Fibroblast of mammary gland (primary cell): Measurements from ENCODE around the gene NLRC3.
A peak's percentile ranks its signal among the peaks of the same experiment; 100 is the strongest.
"Not testable (repeated sequence)": the region's sequence is repeated elsewhere in the genome, so short reads cannot be mapped to it uniquely, and the experiment has no call there.

ENCODE experiments used
- DNase-seq: peaks from one replicate; pipeline ENCODE4 v3.0.0-alpha.2; 2010; ENCODE audit warnings: low read depth
- H3K4me3 ChIP-seq: 2 replicates; pipeline ENCODE4 v1.5.1; 2011; ENCODE audit warnings: low read depth, mild to moderate bottlenecking, low read length, moderate library complexity; ENCODE audit not compliant: control insufficient read depth
- TF ChIP-seq, protein P1 (sequence below): conservative IDR thresholded peaks from 2 replicates; pipeline ENCODE4 v1.5.1; 2011; ENCODE audit warnings: low read depth, low read length, inconsistent platforms; ENCODE audit not compliant: control insufficient read depth, insufficient read depth

Gene NLRC3

DNA sequence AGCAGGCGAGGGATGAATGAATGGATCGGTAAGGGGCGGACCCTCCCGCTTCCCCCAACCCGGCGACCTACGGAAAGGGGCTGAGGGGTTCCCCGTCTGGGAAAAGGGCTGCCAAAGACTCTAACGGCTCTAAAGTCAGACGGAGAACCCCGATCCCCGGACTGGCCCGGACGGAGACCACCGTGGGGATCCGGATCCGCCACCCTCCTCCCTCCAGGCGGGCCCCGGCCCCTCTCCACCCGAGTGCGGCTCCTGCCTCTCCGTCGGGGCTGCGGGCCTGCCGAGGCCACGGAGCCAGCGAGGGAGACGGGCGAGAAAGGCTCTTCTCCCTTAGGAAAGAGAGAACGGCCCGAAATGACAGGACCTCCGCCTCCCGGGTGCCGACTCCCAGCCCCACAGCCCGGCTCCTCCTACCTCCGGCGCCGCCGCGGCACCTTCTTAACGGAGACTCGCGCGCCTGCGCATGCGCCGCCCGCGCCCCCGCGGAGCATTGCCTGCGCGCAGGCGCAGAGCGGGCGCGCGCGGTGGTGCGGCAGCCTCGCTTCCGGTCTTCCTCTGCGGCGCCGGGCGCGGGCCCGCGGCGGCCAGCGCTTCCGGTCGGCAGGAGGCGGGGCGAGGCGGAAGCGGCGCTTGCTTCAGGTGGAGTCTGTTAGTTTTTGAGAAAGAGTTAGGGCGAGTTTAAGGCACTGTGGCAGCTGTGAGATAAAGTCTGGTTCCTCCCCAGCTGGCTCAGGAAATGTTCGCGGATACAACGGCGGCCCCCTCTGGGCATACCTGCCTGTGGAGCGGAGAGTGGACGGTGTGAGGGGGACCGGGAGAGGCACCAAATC is 34.2 kb upstream of the NLRC3 start, which contains the start of gene SLX4:
Gene SLX4 (minus strand): TSS at position 461 of the 830 bp plus-strand sequence. CDS start 2,642 bp downstream, outside the sequence.
- peak within 1 kb of the TSS; percentile 80 for H3K4me3 ChIP-seq
- TF ChIP-seq, protein P1, sequence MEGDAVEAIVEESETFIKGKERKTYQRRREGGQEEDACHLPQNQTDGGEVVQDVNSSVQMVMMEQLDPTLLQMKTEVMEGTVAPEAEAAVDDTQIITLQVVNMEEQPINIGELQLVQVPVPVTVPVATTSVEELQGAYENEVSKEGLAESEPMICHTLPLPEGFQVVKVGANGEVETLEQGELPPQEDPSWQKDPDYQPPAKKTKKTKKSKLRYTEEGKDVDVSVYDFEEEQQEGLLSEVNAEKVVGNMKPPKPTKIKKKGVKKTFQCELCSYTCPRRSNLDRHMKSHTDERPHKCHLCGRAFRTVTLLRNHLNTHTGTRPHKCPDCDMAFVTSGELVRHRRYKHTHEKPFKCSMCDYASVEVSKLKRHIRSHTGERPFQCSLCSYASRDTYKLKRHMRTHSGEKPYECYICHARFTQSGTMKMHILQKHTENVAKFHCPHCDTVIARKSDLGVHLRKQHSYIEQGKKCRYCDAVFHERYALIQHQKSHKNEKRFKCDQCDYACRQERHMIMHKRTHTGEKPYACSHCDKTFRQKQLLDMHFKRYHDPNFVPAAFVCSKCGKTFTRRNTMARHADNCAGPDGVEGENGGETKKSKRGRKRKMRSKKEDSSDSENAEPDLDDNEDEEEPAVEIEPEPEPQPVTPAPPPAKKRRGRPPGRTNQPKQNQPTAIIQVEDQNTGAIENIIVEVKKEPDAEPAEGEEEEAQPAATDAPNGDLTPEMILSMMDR: no peak
- DNase-seq: peak; percentile 84

- TF ChIP-seq, protein P1: no peak
- DNase-seq: no peak
- peak overlapping the region; percentile 80 for H3K4me3 ChIP-seq
Measured at GRCh38 chr16:3610698-3611145, 33.5 kb upstream of the NLRC3 start.

GRCh38 chr16:3609895-3610697 is 32.9 kb upstream of the NLRC3 start:
- H3K4me3 ChIP-seq: peak overlapping the region; percentile 80
- TF ChIP-seq, protein P1: no peak

GRCh38 chr16:3608976-3609375 is 31.8 kb upstream of the NLRC3 start:
- not testable (repeated sequence) for DNase-seq, H3K4me3 ChIP-seq

More at GRCh38 chr16:3609895-3610697, 32.9 kb upstream of the NLRC3 start:
- DNase-seq: no peak

DNA sequence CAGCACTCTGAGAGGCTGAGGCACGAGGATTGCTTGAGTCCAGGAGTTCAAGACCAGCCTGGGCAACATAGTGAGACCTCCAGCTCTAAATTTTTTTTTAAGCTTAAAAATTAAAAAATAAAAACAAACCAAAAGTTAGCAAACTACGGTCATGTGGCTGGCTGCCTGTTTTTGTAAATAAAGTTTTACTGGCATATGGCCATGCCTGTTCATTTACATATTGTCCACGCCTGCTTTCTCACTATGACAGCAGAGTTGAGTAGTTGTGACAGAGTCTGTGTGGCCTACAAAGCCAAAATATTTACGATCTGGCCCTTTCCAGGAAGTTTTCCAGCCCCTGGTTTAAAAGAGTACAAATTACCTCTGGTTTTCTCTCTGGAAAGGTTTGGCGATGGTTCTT is 30.9 kb upstream of the NLRC3 start:
- DNase-seq: no peak
- TF ChIP-seq, protein P1: no peak
- H3K4me3 ChIP-seq: no peak overlapping the region

- TF ChIP-seq, protein P1: no peak
- H3K4me3 ChIP-seq: no peak overlapping the region
- DNase-seq: no peak
Measured at GRCh38 chr16:3607634-3608033, 30.4 kb upstream of the NLRC3 start.

- DNase-seq: no peak
- H3K4me3 ChIP-seq: no peak overlapping the region
- TF ChIP-seq, protein P1: no peak
Measured at GRCh38 chr16:3607161-3607560, 30.0 kb upstream of the NLRC3 start.
